Osteocyte (in vitro differentiated cells): ENCODE measurements around the gene CAP2. TPM values are rescaled to one million over a fixed set of nuclear protein-coding genes. Genes with fewer than 3 reads are reported as not detected.

Source experiments
- DNase-seq: peaks from one replicate; pipeline ENCODE4 v3.0.0; 2021; ENCODE audit warnings: mixed read lengths; ENCODE audit not compliant: unreplicated experiment; ENCODE audit errors: extremely low spot score
- H3K27ac Mint-ChIP-seq: one replicate; pipeline ENCODE4 v1.8.0; 2021; ENCODE audit warnings: mild to moderate bottlenecking, mixed read lengths; ENCODE audit not compliant: unreplicated experiment
- H3K27me3 Mint-ChIP-seq: one replicate; pipeline ENCODE4 v1.8.0; 2021; ENCODE audit warnings: mixed read lengths; ENCODE audit not compliant: unreplicated experiment
- H3K36me3 Mint-ChIP-seq: one replicate; pipeline ENCODE4 v1.8.0; 2021; ENCODE audit warnings: mixed read lengths; ENCODE audit not compliant: unreplicated experiment
- H3K4me1 Mint-ChIP-seq: one replicate; pipeline ENCODE4 v1.8.0; 2021; ENCODE audit warnings: mixed read lengths; ENCODE audit not compliant: unreplicated experiment
- H3K4me3 Mint-ChIP-seq: one replicate; pipeline ENCODE4 v1.8.0; 2021; ENCODE audit warnings: mild to moderate bottlenecking, moderate library complexity, mixed read lengths; ENCODE audit not compliant: unreplicated experiment
- H3K9me3 Mint-ChIP-seq: one replicate; pipeline ENCODE4 v1.8.0; 2021; ENCODE audit warnings: mixed read lengths; ENCODE audit not compliant: unreplicated experiment
- total RNA-seq: library from RNA; stranded (reverse); gene quantifications from 2 replicates; pipeline ENCODE4 v1.2.1, GENCODE V29; 2021
- TF ChIP-seq, protein P1 (sequence below): fragments of 200-600 bp; sonication (generic); IDR thresholded peaks from 2 replicates; pipeline ENCODE4 v1.5.0; 2021; ENCODE audit warnings: antibody characterized with exemption, mild to moderate bottlenecking, moderate library complexity

Gene CAP2
- total RNA-seq, 1 donor from 2014 or later = 71.8 TPM

DNA sequence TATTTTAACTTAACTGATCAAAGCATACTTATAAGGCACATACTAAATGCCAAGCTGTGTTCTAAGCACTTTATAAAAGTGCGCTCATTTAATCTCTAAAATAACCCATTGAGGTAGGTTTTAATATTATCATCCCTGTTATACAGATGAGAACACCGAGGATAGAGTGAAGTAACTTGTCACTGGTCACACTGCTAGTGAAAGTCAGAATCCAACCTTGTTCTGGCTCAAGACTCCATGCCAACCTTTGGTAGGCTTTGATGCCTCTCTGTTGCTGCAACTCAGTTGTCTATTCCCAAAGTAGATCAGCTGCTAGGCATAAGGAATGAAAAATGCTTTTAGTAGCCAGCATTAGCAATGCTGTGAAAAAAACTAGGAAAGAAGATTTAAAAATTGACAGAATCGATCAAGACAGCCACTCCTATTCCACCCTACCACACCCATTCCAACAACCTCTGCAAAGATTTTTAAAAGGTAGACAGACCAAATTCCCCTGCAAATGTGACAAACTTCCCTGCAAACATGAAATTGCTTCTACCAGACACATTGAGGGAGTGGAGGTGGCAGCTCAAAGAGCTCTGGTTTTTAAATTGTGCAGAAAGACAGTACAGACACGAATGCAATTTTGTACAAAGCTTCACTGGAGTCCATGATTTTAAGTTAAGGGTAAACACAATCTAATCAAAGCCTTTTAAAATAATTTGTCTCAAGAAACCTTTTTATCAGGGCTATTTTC is 39.8 kb upstream of the CAP2 start:
- no peak for DNase-seq
- peaks cover 15% of the 10 kb centered on the region for H3K4me1 Mint-ChIP-seq
- H3K27me3 Mint-ChIP-seq = no peaks in the 10 kb centered on the region

DNA sequence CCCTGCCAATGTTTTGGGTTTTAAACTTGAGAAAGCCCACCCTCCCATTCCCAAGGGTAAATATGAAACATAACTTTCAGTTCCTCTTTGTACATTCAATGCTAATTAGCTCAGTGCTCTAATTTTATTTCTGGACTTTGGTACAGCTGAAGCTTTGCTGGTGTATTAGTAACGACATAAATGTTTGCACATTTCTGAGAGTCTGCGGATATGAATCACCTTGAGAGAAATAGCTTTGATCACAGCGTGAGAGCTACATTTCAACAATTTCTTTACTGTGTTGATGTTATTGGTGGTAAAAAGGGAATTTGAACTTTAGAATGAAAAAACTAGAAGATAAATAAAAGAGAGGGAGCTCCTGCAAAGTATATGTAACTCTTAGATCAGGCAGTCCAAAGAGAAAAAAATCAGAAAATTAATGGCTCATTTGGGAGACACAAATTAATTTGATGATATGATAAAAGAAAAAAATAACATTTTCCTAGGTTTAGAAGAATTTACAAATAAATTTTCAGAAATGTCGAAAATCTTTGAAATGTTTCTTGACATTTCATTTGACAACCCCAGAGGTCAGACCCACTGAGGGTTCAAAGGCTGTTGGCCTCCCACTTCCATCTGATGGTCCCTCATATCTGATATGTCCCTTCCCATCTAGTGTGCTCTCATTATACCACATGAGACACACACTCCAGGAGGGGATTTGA is 38.5 kb upstream of the CAP2 start:
- Mint-ChIP-seq H3K36me3 (no peaks in the 10 kb centered on the region), H3K4me1 (peaks cover 15% of the 10 kb centered on the region), H3K27me3 (no peaks in the 10 kb centered on the region), H3K9me3 (no peaks in the 10 kb centered on the region), H3K27ac (no peak overlapping the region), H3K4me3 (no peak overlapping the region)
- TF ChIP-seq, protein P1, sequence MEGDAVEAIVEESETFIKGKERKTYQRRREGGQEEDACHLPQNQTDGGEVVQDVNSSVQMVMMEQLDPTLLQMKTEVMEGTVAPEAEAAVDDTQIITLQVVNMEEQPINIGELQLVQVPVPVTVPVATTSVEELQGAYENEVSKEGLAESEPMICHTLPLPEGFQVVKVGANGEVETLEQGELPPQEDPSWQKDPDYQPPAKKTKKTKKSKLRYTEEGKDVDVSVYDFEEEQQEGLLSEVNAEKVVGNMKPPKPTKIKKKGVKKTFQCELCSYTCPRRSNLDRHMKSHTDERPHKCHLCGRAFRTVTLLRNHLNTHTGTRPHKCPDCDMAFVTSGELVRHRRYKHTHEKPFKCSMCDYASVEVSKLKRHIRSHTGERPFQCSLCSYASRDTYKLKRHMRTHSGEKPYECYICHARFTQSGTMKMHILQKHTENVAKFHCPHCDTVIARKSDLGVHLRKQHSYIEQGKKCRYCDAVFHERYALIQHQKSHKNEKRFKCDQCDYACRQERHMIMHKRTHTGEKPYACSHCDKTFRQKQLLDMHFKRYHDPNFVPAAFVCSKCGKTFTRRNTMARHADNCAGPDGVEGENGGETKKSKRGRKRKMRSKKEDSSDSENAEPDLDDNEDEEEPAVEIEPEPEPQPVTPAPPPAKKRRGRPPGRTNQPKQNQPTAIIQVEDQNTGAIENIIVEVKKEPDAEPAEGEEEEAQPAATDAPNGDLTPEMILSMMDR = no peak
- no peak for DNase-seq

More for the DNA sequence above, 39.8 kb upstream of the CAP2 start:
- Mint-ChIP-seq H3K27ac (no peak overlapping the region), H3K36me3 (no peaks in the 10 kb centered on the region), H3K4me3 (no peak overlapping the region), H3K9me3 (no peaks in the 10 kb centered on the region)
- TF ChIP-seq, protein P1 = no peak

DNA sequence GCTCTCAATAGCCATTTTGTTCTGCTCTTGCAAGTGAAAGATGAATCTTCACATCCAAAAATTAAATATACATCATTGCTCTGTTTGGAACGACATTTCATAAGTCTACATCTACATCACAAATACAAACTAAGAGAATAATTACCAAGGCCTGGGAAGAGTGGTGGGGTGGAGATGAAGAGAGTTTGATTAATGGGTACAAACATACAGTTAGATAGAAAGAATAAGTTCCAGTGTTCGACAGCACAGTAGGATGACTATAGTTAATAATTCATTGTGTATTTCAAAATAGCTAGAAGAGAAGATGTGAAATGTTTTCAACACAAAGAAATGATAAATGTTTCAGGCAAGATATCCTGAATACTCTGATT is 38.0 kb upstream of the CAP2 start:
- H3K36me3 Mint-ChIP-seq = no peaks in the 10 kb centered on the region
- H3K27ac Mint-ChIP-seq = no peak overlapping the region
- peaks cover 17% of the 10 kb centered on the region for H3K4me1 Mint-ChIP-seq
- TF ChIP-seq, protein P1 = no peak
- no peak for DNase-seq
- no peaks in the 10 kb centered on the region for H3K9me3 Mint-ChIP-seq
- no peaks in the 10 kb centered on the region for H3K27me3 Mint-ChIP-seq
- H3K4me3 Mint-ChIP-seq = no peak overlapping the region

GRCh38 chr6:17358515-17358914 is 34.9 kb upstream of the CAP2 start:
- H3K27ac Mint-ChIP-seq = no peak overlapping the region
- H3K36me3 Mint-ChIP-seq = no peaks in the 10 kb centered on the region
- no peak overlapping the region for H3K4me3 Mint-ChIP-seq
- TF ChIP-seq, protein P1 = no peak
- DNase-seq = no peak
- H3K27me3 Mint-ChIP-seq = no peaks in the 10 kb centered on the region
- no peaks in the 10 kb centered on the region for H3K9me3 Mint-ChIP-seq
- peaks cover 33% of the 10 kb centered on the region for H3K4me1 Mint-ChIP-seq

DNA sequence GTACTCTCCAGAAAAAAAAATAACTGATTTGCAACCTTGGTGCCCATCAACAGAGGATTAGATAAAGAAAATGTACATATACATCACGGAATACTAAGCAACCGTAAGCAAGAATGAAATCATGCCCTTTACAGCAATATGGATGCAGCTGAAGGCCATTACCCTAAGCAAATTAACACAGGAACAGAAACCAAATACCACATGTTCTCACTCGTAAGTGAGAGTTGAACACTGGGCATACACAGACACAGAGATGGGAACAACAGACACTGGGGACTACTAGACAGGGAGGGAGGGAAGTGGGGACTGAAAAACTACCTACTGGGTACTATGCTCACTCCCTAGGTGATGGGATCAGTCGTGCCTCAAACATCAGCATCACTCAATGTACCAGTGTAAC is 32.8 kb upstream of the CAP2 start:
- H3K36me3 Mint-ChIP-seq = no peaks in the 10 kb centered on the region
- TF ChIP-seq, protein P1 = no peak
- DNase-seq = no peak
- H3K4me1 Mint-ChIP-seq = peaks cover 27% of the 10 kb centered on the region
- peak overlapping the region; percentile 75 for H3K27ac Mint-ChIP-seq
- H3K4me3 Mint-ChIP-seq = no peak overlapping the region
- no peaks in the 10 kb centered on the region for H3K27me3 Mint-ChIP-seq
- no peaks in the 10 kb centered on the region for H3K9me3 Mint-ChIP-seq
